Fibroblast of lung (primary cell): ENCODE results near the gene FPR2. TPM values are rescaled to one million over a fixed set of nuclear protein-coding genes. Genes with fewer than 3 reads are reported as not detected.

Source experiments
- DNase-seq, 2 donors: peaks; one replicate each; pipeline versions ENCODE4 v3.0.0 to v3.0.0-alpha.2; 2010; ENCODE audit warnings: low read depth in 2 of 2
- H2AFZ ChIP-seq: 2 replicates; pipeline ENCODE4 v1.5.1; 2012; ENCODE audit warnings: low read length, control low read depth, inconsistent platforms
- H3K27ac ChIP-seq: 2 replicates; pipeline ENCODE4 v1.5.1; 2011; ENCODE audit warnings: low read length, control low read depth; ENCODE audit not compliant: insufficient read depth
- H3K27me3 ChIP-seq: 2 replicates; pipeline ENCODE4 v1.5.1; 2011; ENCODE audit warnings: mild to moderate bottlenecking, low read length; ENCODE audit not compliant: control insufficient read depth, insufficient read depth
- H3K36me3 ChIP-seq: 2 replicates; pipeline ENCODE4 v1.5.1; 2011; ENCODE audit warnings: low read length; ENCODE audit not compliant: control insufficient read depth, insufficient read depth
- H3K4me1 ChIP-seq: 2 replicates; pipeline ENCODE4 v1.5.1; 2011; ENCODE audit warnings: low read length; ENCODE audit not compliant: control insufficient read depth, insufficient read depth; ENCODE audit errors: extremely low read depth
- H3K4me2 ChIP-seq: 2 replicates; pipeline ENCODE4 v1.5.1; 2011; ENCODE audit warnings: low read length, control low read depth; ENCODE audit not compliant: insufficient read depth; ENCODE audit errors: extremely low read depth
- H3K4me3 ChIP-seq, 4 experiments: fragments of 200-600 bp in 1 of 4; sonication (generic) in 1 of 4; replicated peaks in 1 of 4; 2 replicates each; pipeline ENCODE4 v1.5.1; 2011 to 2016; ENCODE audit warnings: low read length in 4 of 4, low read depth in 3 of 4, mild to moderate bottlenecking in 3 of 4, control low read depth in 2 of 4, inconsistent platforms in 1 of 4, mixed read lengths in 1 of 4; ENCODE audit not compliant: insufficient read depth in 1 of 4; ENCODE audit errors: control extremely low read depth in 1 of 4
- H3K79me2 ChIP-seq: 2 replicates; pipeline ENCODE4 v1.5.1; 2012; ENCODE audit warnings: mild to moderate bottlenecking, low read length, inconsistent platforms; ENCODE audit not compliant: control insufficient read depth, insufficient read depth
- H3K9ac ChIP-seq: 2 replicates; pipeline ENCODE4 v1.5.1; 2011; ENCODE audit warnings: mild to moderate bottlenecking, low read length, control low read depth; ENCODE audit not compliant: insufficient read depth
- H3K9me3 ChIP-seq: 2 replicates; pipeline ENCODE4 v1.5.1; 2012; ENCODE audit warnings: low read depth, low read length; ENCODE audit not compliant: control insufficient read depth, insufficient read depth
- H4K20me1 ChIP-seq: 2 replicates; pipeline ENCODE4 v1.5.1; 2011; ENCODE audit warnings: low read length; ENCODE audit not compliant: control insufficient read depth, insufficient read depth; ENCODE audit errors: extremely low read depth
- EZH2 ChIP-seq: IDR thresholded peaks from 2 replicates; pipeline ENCODE4 v1.5.1; 2012; ENCODE audit warnings: low read length, control low read depth, mild to moderate bottlenecking; ENCODE audit errors: missing control alignments
- polyA plus RNA-seq, 2 donors: library from polyadenylated mRNA; depleted of rRNA in 1 of 2; stranded (reverse) in 1 of 2; unstranded in 1 of 2; fragments of >200 nt; gene quantifications; 2 replicates each; pipeline ENCODE4 v1.2.1, GENCODE V29; 2011 to 2012; ENCODE audit warnings: missing spikeins in 1 of 2
- total RNA-seq: library from RNA; depleted of rRNA; stranded (reverse); fragments of >200 nt; gene quantifications from 2 replicates; pipeline ENCODE4 v1.2.1, GENCODE V29; 2014
- TF ChIP-seq, protein P1 (sequence below), 2 donors: IDR thresholded peaks in 1 of 2; conservative IDR thresholded peaks in 1 of 2; 1 replicate in 1 of 2; 2 replicates in 1 of 2; pipeline ENCODE4 v1.5.1; 2011 to 2012; ENCODE audit warnings: low read length in 2 of 2, control low read depth in 1 of 2, inconsistent platforms in 1 of 2, low read depth in 1 of 2, mild to moderate bottlenecking in 1 of 2

FPR2 gene
- total and polyA plus RNA-seq, 2 donors (not counting 1 experiment from before 2014, with no cell fraction given) = 0.12 TPM; not detected in 1

DNA sequence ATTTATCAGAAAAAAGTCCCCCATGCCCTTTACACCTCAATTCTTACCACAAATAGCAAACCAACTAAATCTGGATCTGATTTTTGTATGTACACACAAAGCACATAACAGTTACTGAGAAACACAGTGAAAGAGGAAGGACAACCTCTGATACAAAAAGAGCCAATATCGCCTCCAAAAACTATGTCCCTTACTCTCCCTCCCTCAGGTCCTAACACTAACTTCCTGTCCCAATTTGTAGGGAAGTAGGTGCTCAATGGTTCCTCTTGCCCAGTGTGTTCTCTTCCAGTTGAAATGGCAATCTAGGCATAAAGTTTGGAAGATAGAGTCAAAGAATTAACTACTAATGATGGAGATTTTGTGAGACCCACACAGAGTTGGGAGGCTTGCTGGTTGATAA is 18.2 kb downstream of the FPR2 start:
- Histone ChIP-seq H3K9ac (no peak overlapping the region), H3K4me3 (no peak overlapping the region), H4K20me1 (no peaks in the 10 kb centered on the region), H3K4me2 (no peak overlapping the region), H3K4me1 (no peaks in the 10 kb centered on the region), H2AFZ (no peak overlapping the region), H3K9me3 (no peaks in the 10 kb centered on the region), H3K27me3 (no peaks in the 10 kb centered on the region), H3K27ac (no peak overlapping the region), H3K79me2 (no peaks in the 10 kb centered on the region), H3K36me3 (no peaks in the 10 kb centered on the region)
- no peak for DNase-seq
- TF ChIP-seq EZH2 = no peak
- TF ChIP-seq, protein P1, sequence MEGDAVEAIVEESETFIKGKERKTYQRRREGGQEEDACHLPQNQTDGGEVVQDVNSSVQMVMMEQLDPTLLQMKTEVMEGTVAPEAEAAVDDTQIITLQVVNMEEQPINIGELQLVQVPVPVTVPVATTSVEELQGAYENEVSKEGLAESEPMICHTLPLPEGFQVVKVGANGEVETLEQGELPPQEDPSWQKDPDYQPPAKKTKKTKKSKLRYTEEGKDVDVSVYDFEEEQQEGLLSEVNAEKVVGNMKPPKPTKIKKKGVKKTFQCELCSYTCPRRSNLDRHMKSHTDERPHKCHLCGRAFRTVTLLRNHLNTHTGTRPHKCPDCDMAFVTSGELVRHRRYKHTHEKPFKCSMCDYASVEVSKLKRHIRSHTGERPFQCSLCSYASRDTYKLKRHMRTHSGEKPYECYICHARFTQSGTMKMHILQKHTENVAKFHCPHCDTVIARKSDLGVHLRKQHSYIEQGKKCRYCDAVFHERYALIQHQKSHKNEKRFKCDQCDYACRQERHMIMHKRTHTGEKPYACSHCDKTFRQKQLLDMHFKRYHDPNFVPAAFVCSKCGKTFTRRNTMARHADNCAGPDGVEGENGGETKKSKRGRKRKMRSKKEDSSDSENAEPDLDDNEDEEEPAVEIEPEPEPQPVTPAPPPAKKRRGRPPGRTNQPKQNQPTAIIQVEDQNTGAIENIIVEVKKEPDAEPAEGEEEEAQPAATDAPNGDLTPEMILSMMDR (conservative IDR thresholded peaks at IDR 0.05 in 1 of 2, IDR thresholded peaks at IDR 0.05 in 1 of 2; ENCODE audit: low read depth in 1 of 2, low read length in 2 of 2) = no peak

DNA sequence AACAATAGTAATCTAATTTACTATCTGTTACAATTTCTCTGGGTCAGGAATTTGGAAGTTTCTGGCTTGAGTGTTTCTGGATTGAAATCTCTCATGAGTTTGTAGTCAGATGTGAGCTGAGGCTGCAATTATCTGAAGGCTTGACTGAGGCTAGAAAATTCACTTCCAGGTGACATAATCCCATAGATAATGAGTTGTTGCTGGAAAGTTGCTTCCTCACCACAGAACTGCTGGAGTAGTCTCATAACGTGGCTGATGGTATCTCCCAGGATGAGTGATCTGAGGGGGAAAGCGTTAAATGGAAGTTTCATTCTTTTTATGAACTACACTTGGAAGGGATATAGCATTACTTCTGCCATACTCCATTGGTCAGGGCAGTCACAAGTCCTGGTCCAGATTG is 18.7 kb downstream of the FPR2 start:
- TF ChIP-seq, protein P1 (conservative IDR thresholded peaks at IDR 0.05 in 1 of 2, IDR thresholded peaks at IDR 0.05 in 1 of 2; ENCODE audit: low read depth in 1 of 2, low read length in 2 of 2) = no peak
- no peak for TF ChIP-seq EZH2
- H4K20me1 ChIP-seq = no peaks in the 10 kb centered on the region
- no peaks in the 10 kb centered on the region for H3K4me1 ChIP-seq
- no peaks in the 10 kb centered on the region for H3K9me3 ChIP-seq
- H3K4me3 ChIP-seq = no peak overlapping the region
- no peaks in the 10 kb centered on the region for H3K79me2 ChIP-seq
- H3K27me3 ChIP-seq = no peaks in the 10 kb centered on the region
- H2AFZ ChIP-seq = no peak overlapping the region
- H3K36me3 ChIP-seq = no peaks in the 10 kb centered on the region
- DNase-seq = no peak
- H3K9ac ChIP-seq = no peak overlapping the region
- no peak overlapping the region for H3K27ac ChIP-seq
- H3K4me2 ChIP-seq = no peak overlapping the region

- no peaks in the 10 kb centered on the region for H3K4me1 ChIP-seq
- H2AFZ ChIP-seq = no peak overlapping the region
- H3K4me2 ChIP-seq = no peak overlapping the region
- DNase-seq = no peak
- no peak overlapping the region for H3K27ac ChIP-seq
- H3K9ac ChIP-seq = no peak overlapping the region
- no peaks in the 10 kb centered on the region for H4K20me1 ChIP-seq
- H3K79me2 ChIP-seq = no peaks in the 10 kb centered on the region
- no peaks in the 10 kb centered on the region for H3K27me3 ChIP-seq
- no peaks in the 10 kb centered on the region for H3K9me3 ChIP-seq
- no peaks in the 10 kb centered on the region for H3K36me3 ChIP-seq
- no peak for TF ChIP-seq EZH2
- TF ChIP-seq, protein P1 (conservative IDR thresholded peaks at IDR 0.05 in 1 of 2, IDR thresholded peaks at IDR 0.05 in 1 of 2; ENCODE audit: low read depth in 1 of 2, low read length in 2 of 2) = no peak
- H3K4me3 ChIP-seq = no peak overlapping the region
Observed at GRCh38 chr19:51780270-51780669, 19.3 kb downstream of the FPR2 start.
